ENCODE measurements around the gene PGA4. TPM values are rescaled to one million over a fixed set of nuclear protein-coding genes. Genes with fewer than 3 reads are reported as not detected.

Gene PGA4
- total and polyA plus RNA-seq, 9 of the 15 experiments (the other 6 are each of a cell fraction or from before 2014, with no cell fraction given), result not detected

DNA sequence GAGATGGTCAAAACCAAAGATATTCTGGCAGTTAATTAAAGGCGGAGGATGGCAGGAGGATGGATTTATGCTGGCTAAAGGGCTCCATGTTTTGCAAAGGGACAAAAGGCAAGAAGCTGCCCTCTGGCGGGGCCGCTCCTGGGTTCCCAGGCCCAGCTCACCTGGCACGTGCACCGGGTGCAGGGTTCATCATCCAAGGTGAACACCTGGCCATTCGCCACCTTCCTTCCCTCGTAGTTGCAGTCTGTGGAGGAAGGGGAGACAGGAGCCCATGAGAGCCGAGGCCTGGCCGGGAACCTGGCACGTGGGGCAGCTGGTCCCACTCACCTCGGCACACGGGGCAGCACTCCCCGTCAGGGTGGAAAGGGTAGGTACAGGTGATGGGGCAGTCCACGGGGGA, 42.6 kb downstream of the PGA4 start:
- Histone ChIP-seq H3K36me3 (ENCODE audit: control insufficient read depth, insufficient read depth, low read length) (no peaks in the 10 kb centered on the region), H3K9ac (ENCODE audit: insufficient read depth in 1 of 2, low read depth in 2 of 2, low read length in 2 of 2) (0 out of 4 replicates have a peak overlapping the region, but pooled peaks of 1 of the 2 experiments have one; percentile 3), H3K4me1 (replicated peaks in 1 of 2; ENCODE audit: control insufficient read depth in 2 of 2, insufficient read depth in 2 of 2, low read length in 2 of 2) (peaks cover 15 to 30% of the 10 kb centered on the region in 2 experiments; a peak in 4 of 5 replicates), H3K9me1 (ENCODE audit: control insufficient read depth, insufficient read depth, low read length) (no peaks in the 10 kb centered on the region), H3K9me3 (replicated peaks; ENCODE audit: control insufficient read depth, insufficient read depth, low read depth, low read length) (no peaks in the 10 kb centered on the region), H4K20me1 (replicated peaks; ENCODE audit: control insufficient read depth, insufficient read depth, low read length) (no peaks in the 10 kb centered on the region), H3K79me2 (ENCODE audit: control insufficient read depth, insufficient read depth, low read length) (no peaks in the 10 kb centered on the region), H3K27me3 (ENCODE audit: control insufficient read depth in 2 of 2, insufficient read depth in 2 of 2, low read length in 2 of 2) (no peaks in the 10 kb centered on the region), H3K4me3 (no peak overlapping the region), H3K4me2 (ENCODE audit: insufficient read depth, low read length) (no peak overlapping the region), H3K27ac (ENCODE audit: extremely low read depth, low read depth, low read length) (no peak overlapping the region), H2AFZ (ENCODE audit: low read depth, low read length) (no peak overlapping the region)
- TF ChIP-seq SREBF2 (CRISPR knock-in tag; IDR thresholded peaks at IDR 0.05), result no peak
- no peak for TF ChIP-seq GTF2E2 (tag; IDR thresholded peaks at IDR 0.05)
- no peak for TF ChIP-seq BRD4 (IDR thresholded peaks at IDR 0.05)
- CTCF ChIA-PET (ENCODE audit: low intra/inter-chr PET ratio), result no interaction called here
- POLR2A ChIA-PET, result interaction anchor here (1.2 kb wide), 1 partner anchor 10 kb away, joined by 4 read pairs; no protein-coding TSS in a partner anchor
- no peak for ATAC-seq
- in situ Hi-C loops (cut with MboI), result no loop called here
- peak in 1 of 4 experiments; percentile 3 for DNase-seq (ENCODE audit: extremely low read depth in 1 of 4, low spot score in 3 of 4)
- BruUV-seq (replicated peaks), result no TSS peak
- no peak for FAIRE-seq
- intact Hi-C loops (cut with micrococcal nuclease), result no loop called here
- 76% methylated on average over 7 of the region's 14 CpGs for WGBS (ENCODE audit: insufficient coverage, low coverage, missing lambda C conversion rate)

DNA sequence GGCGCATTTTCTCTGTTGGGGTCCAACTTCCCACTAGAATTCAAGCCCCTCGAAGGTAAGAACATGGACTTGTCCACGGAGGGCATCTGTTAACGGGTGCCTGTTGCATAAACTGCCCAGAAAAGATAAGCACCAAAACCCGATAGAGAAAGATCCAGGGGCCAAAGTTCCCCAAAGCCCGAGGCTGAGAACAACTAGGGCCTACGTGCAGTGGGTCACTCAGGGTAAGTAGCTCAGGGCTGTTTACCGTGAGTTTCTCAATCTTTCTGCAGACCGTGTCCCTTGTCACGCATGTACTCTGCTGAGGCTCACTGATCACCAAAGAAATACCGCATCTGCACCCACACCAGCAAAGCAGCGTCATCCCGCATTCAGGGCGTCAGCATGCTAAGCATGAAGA, 43.2 kb downstream of the PGA4 start:
- no TSS peak for BruUV-seq (replicated peaks)
- 65% methylated on average over 14 of the region's 14 CpGs for WGBS (ENCODE audit: insufficient coverage, low coverage, missing lambda C conversion rate)
- ChIA-PET CTCF (ENCODE audit: low intra/inter-chr PET ratio) (no interaction called here), POLR2A (interaction anchor here (1.2 kb wide), 1 partner anchor 9 kb away, joined by 4 read pairs; no protein-coding TSS in a partner anchor)
- H2AFZ ChIP-seq (ENCODE audit: low read depth, low read length), result no peak overlapping the region
- in situ Hi-C loops (cut with MboI) (no loop called here), intact Hi-C loops (cut with micrococcal nuclease) (no loop called here)
- no peak overlapping the region for H3K4me2 ChIP-seq (ENCODE audit: insufficient read depth, low read length)
- H3K9me3 ChIP-seq (replicated peaks; ENCODE audit: control insufficient read depth, insufficient read depth, low read depth, low read length), result no peaks in the 10 kb centered on the region
- DNase-seq (ENCODE audit: extremely low read depth in 1 of 4, low spot score in 3 of 4) (no peak), FAIRE-seq (no peak), ATAC-seq (no peak)
- no peaks in the 10 kb centered on the region for H3K36me3 ChIP-seq (ENCODE audit: control insufficient read depth, insufficient read depth, low read length)
- no peak overlapping the region for H3K27ac ChIP-seq (ENCODE audit: extremely low read depth, low read depth, low read length)
- H3K4me1 ChIP-seq (replicated peaks in 1 of 2; ENCODE audit: control insufficient read depth in 2 of 2, insufficient read depth in 2 of 2, low read length in 2 of 2), result peaks cover 15 to 30% of the 10 kb centered on the region in 2 experiments; a peak in 4 of 5 replicates
- no peak overlapping the region for H3K4me3 ChIP-seq
- H3K9me1 ChIP-seq (ENCODE audit: control insufficient read depth, insufficient read depth, low read length), result no peaks in the 10 kb centered on the region
- H3K27me3 ChIP-seq (ENCODE audit: control insufficient read depth in 2 of 2, insufficient read depth in 2 of 2, low read length in 2 of 2), result no peaks in the 10 kb centered on the region
- TF ChIP-seq, protein P1, sequence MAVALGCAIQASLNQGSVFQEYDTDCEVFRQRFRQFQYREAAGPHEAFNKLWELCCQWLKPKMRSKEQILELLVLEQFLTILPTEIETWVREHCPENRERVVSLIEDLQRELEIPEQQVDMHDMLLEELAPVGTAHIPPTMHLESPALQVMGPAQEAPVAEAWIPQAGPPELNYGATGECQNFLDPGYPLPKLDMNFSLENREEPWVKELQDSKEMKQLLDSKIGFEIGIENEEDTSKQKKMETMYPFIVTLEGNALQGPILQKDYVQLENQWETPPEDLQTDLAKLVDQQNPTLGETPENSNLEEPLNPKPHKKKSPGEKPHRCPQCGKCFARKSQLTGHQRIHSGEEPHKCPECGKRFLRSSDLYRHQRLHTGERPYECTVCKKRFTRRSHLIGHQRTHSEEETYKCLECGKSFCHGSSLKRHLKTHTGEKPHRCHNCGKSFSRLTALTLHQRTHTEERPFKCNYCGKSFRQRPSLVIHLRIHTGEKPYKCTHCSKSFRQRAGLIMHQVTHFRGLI (CRISPR knock-in tag; IDR thresholded peaks at IDR 0.05), result no peak
- TF ChIP-seq, protein P2, sequence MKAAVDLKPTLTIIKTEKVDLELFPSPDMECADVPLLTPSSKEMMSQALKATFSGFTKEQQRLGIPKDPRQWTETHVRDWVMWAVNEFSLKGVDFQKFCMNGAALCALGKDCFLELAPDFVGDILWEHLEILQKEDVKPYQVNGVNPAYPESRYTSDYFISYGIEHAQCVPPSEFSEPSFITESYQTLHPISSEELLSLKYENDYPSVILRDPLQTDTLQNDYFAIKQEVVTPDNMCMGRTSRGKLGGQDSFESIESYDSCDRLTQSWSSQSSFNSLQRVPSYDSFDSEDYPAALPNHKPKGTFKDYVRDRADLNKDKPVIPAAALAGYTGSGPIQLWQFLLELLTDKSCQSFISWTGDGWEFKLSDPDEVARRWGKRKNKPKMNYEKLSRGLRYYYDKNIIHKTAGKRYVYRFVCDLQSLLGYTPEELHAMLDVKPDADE (conservative IDR thresholded peaks at IDR 0.05; ENCODE audit: control insufficient read depth, low read depth, low read length), result no peak
- no peak for TF ChIP-seq ARHGAP35 (IDR thresholded peaks at IDR 0.05; ENCODE audit: partially characterized antibody)
- TF ChIP-seq KAT8 (IDR thresholded peaks at IDR 0.05; ENCODE audit: low read depth), result no peak
- no peaks in the 10 kb centered on the region for H3K79me2 ChIP-seq (ENCODE audit: control insufficient read depth, insufficient read depth, low read length)
- H3K9ac ChIP-seq (ENCODE audit: insufficient read depth in 1 of 2, low read depth in 2 of 2, low read length in 2 of 2), result no peak overlapping the region
- H4K20me1 ChIP-seq (replicated peaks; ENCODE audit: control insufficient read depth, insufficient read depth, low read length), result no peaks in the 10 kb centered on the region

All from K562 (cell line).